H9 (cell line): ENCODE results near the gene HDAC6. TPM values are rescaled to one million over a fixed set of nuclear protein-coding genes. Genes with fewer than 3 reads are reported as not detected.

Source experiments
- DNase-seq: peaks from one replicate; pipeline ENCODE4 v3.0.0-alpha.2; 2017
- H2AFZ ChIP-seq: one replicate; pipeline ENCODE4 v1.6.1; 2013; ENCODE audit warnings: mild to moderate bottlenecking, low read length, control low read depth, moderate library complexity
- H2AK5ac ChIP-seq: 2 replicates; pipeline ENCODE4 v1.6.1; 2013; ENCODE audit warnings: low read length, control low read depth, mixed read lengths; ENCODE audit not compliant: insufficient read length
- H2BK120ac ChIP-seq: one replicate; pipeline ENCODE4 v1.6.1; 2013; ENCODE audit warnings: low read depth, mild to moderate bottlenecking, low read length, control low read depth, inconsistent platforms; ENCODE audit not compliant: poor library complexity, severe bottlenecking
- H2BK12ac ChIP-seq: 2 replicates; pipeline ENCODE4 v1.6.1; 2013; ENCODE audit warnings: low read length, control low read depth, mixed read lengths, low read depth; ENCODE audit not compliant: insufficient read length
- H2BK15ac ChIP-seq: 2 replicates; pipeline ENCODE4 v1.6.1; 2013; ENCODE audit warnings: low read depth, low read length, control low read depth
- H2BK20ac ChIP-seq: one replicate; pipeline ENCODE4 v1.6.1; 2013; ENCODE audit warnings: low read depth, mild to moderate bottlenecking, low read length, control low read depth, inconsistent platforms; ENCODE audit not compliant: poor library complexity, severe bottlenecking
- H2BK5ac ChIP-seq: 2 replicates; pipeline ENCODE4 v1.6.1; 2013; ENCODE audit warnings: low read length, control low read depth, mixed read lengths; ENCODE audit not compliant: insufficient read length
- H3K14ac ChIP-seq: 2 replicates; pipeline ENCODE4 v1.6.1; 2013; ENCODE audit warnings: low read length, control low read depth; ENCODE audit not compliant: insufficient read depth
- H3K18ac ChIP-seq: 2 replicates; pipeline ENCODE4 v1.6.1; 2013; ENCODE audit warnings: low read depth, mild to moderate bottlenecking, mixed read lengths, low read length, control low read depth; ENCODE audit not compliant: insufficient read length
- H3K23ac ChIP-seq: 2 replicates; pipeline ENCODE4 v1.6.1; 2013; ENCODE audit warnings: low read length, control low read depth, mixed read lengths, low read depth; ENCODE audit not compliant: insufficient read length
- H3K23me2 ChIP-seq: 2 replicates; pipeline ENCODE4 v1.6.1; 2013; ENCODE audit warnings: low read depth, mild to moderate bottlenecking, mixed read lengths, low read length, control low read depth; ENCODE audit not compliant: insufficient read length, poor library complexity, severe bottlenecking
- H3K27ac ChIP-seq: 2 replicates; pipeline ENCODE4 v1.5.1; 2013; ENCODE audit warnings: low read length, control low read depth, mixed read lengths, low read depth; ENCODE audit not compliant: insufficient read length
- H3K27me3 ChIP-seq: 2 replicates; pipeline ENCODE4 v1.6.1; 2013; ENCODE audit warnings: low read length, control low read depth, inconsistent platforms; ENCODE audit not compliant: insufficient read depth
- H3K4ac ChIP-seq: 2 replicates; pipeline ENCODE4 v1.6.1; 2013; ENCODE audit warnings: low read depth, mild to moderate bottlenecking, control low read depth, inconsistent platforms, low read length, moderate library complexity
- H3K4me1 ChIP-seq: 2 replicates; pipeline ENCODE4 v1.6.1; 2013; ENCODE audit warnings: low read length, control low read depth, inconsistent platforms; ENCODE audit not compliant: insufficient read depth
- H3K4me2 ChIP-seq: 2 replicates; pipeline ENCODE4 v1.6.1; 2013; ENCODE audit warnings: low read length, control low read depth, mixed read lengths; ENCODE audit not compliant: insufficient read length, insufficient read depth
- H3K56ac ChIP-seq: 2 replicates; pipeline ENCODE4 v1.6.1; 2013; ENCODE audit warnings: low read depth, mild to moderate bottlenecking, mixed read lengths, low read length, control low read depth; ENCODE audit not compliant: insufficient read length
- H3K79me1 ChIP-seq: 2 replicates; pipeline ENCODE4 v1.6.1; 2013; ENCODE audit warnings: low read depth, mild to moderate bottlenecking, moderate library complexity, low read length, control low read depth, inconsistent platforms; ENCODE audit not compliant: insufficient read depth, poor library complexity, severe bottlenecking
- H3K79me2 ChIP-seq: 2 replicates; pipeline ENCODE4 v1.6.1; 2013; ENCODE audit warnings: low read length, control low read depth, inconsistent platforms; ENCODE audit not compliant: insufficient read depth
- H3K9ac ChIP-seq: 2 replicates; pipeline ENCODE4 v1.6.1; 2013; ENCODE audit warnings: low read length, control low read depth, mixed read lengths; ENCODE audit not compliant: insufficient read length; ENCODE audit errors: extremely low read depth
- H3K9me3 ChIP-seq: one replicate; pipeline ENCODE4 v1.6.1; 2013; ENCODE audit warnings: low read depth, low read length, inconsistent platforms; ENCODE audit not compliant: control insufficient read depth
- H3T11ph ChIP-seq: one replicate; pipeline ENCODE4 v1.6.1; 2013; ENCODE audit warnings: mild to moderate bottlenecking, low read length, control low read depth, inconsistent platforms
- H4K20me1 ChIP-seq: one replicate; pipeline ENCODE4 v1.6.1; 2013; ENCODE audit not compliant: control insufficient read depth, insufficient read length, insufficient read depth
- H4K5ac ChIP-seq: 2 replicates; pipeline ENCODE4 v1.6.1; 2013; ENCODE audit warnings: low read depth, mild to moderate bottlenecking, mixed read lengths, low read length, control low read depth; ENCODE audit not compliant: insufficient read length
- H4K8ac ChIP-seq: replicated peaks from 2 replicates; pipeline ENCODE4 v1.6.1; 2013; ENCODE audit warnings: low read length, control low read depth, mixed read lengths, low read depth; ENCODE audit not compliant: insufficient read length
- H4K91ac ChIP-seq: 2 replicates; pipeline ENCODE4 v1.6.1; 2013; ENCODE audit warnings: low read depth, mild to moderate bottlenecking, moderate library complexity, mixed read lengths, low read length, control low read depth; ENCODE audit not compliant: insufficient read length
- H3K27ac Mint-ChIP-seq, 3 experiments: 2 replicates in 2 of 3; 3 replicates in 1 of 3; pipeline ENCODE4 v1.8.0; 2020 to 2021; ENCODE audit warnings: mixed read lengths in 3 of 3, mild to moderate bottlenecking in 1 of 3, moderate library complexity in 1 of 3
- H3K27me3 Mint-ChIP-seq: 2 replicates; pipeline ENCODE4 v1.8.0; 2021; ENCODE audit warnings: low read depth, mild to moderate bottlenecking, moderate library complexity, mixed read lengths
- H3K36me3 Mint-ChIP-seq, 3 experiments: 2 replicates in 2 of 3; 3 replicates in 1 of 3; pipeline ENCODE4 v1.8.0; 2020 to 2021; ENCODE audit warnings: low read depth in 3 of 3, mixed read lengths in 3 of 3; ENCODE audit not compliant: insufficient read depth in 1 of 3
- H3K4me1 Mint-ChIP-seq, 2 experiments: 2 replicates each; pipeline ENCODE4 v1.8.0; 2020; ENCODE audit warnings: mixed read lengths in 2 of 2
- H3K4me3 Mint-ChIP-seq, 2 experiments: 2 replicates in 1 of 2; 3 replicates in 1 of 2; pipeline ENCODE4 v1.8.0; 2020 to 2021; ENCODE audit warnings: mild to moderate bottlenecking in 2 of 2, mixed read lengths in 2 of 2, moderate library complexity in 1 of 2
- H3K9me3 Mint-ChIP-seq, 2 experiments: 2 replicates in 1 of 2; 3 replicates in 1 of 2; pipeline ENCODE4 v1.8.0; 2020; ENCODE audit warnings: mild to moderate bottlenecking in 2 of 2, mixed read lengths in 2 of 2, moderate library complexity in 1 of 2
- WGBS: extraction: QIAGEN DNeasy Blood & Tissue Kit; methylation state at CpG from one replicate; pipeline ENCODE4 v1.1.7; 2013; ENCODE audit warnings: missing lambda C conversion rate, low lambda C conversion rate, mixed read lengths; ENCODE audit not compliant: insufficient read length; ENCODE audit errors: extremely low coverage; 5-methylcytosine and 5-hydroxymethylcytosine counted together
- total RNA-seq: library from RNA; stranded (reverse); gene quantifications from 2 replicates; pipeline ENCODE4 v1.2.1, GENCODE V29; 2021
- TF ChIP-seq, protein P1 (sequence below): fragments of 200-600 bp; sonication (generic); conservative IDR thresholded peaks from 3 replicates; pipeline ENCODE4 v1.8.0; 2021; ENCODE audit warnings: antibody characterized with exemption, mild to moderate bottlenecking

The HDAC6 gene
- total RNA-seq, 1 experiment from 2014 or later, result 52.8 TPM

DNA sequence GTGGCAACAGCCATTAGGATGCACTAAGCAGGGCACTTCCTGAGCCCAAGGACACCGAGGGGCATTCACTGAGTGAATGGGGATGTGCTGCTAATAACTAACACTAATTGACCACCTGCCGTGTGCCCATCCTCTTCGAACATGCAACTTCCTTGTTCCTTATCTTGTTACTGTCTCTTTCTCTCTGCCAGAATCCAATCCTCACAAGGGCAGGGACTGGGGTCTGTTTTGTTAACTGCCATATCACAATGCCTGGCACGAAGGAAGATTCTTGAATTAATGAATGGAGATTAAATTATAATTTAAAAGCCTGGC is 25.7 kb downstream of the HDAC6 start:
- no peak overlapping the region for H4K5ac ChIP-seq
- H4K20me1 ChIP-seq, result no peaks in the 10 kb centered on the region
- peaks cover 0 to 6% of the 10 kb centered on the region in 2 experiments; a peak in 3 of 4 replicates for H3K4me1 Mint-ChIP-seq
- no CpG with 5 or more reads among the region's 4 CpGs for WGBS
- no peaks in the 10 kb centered on the region for H3K79me2 ChIP-seq
- no peak overlapping the region for H3K9ac ChIP-seq
- TF ChIP-seq, protein P1, sequence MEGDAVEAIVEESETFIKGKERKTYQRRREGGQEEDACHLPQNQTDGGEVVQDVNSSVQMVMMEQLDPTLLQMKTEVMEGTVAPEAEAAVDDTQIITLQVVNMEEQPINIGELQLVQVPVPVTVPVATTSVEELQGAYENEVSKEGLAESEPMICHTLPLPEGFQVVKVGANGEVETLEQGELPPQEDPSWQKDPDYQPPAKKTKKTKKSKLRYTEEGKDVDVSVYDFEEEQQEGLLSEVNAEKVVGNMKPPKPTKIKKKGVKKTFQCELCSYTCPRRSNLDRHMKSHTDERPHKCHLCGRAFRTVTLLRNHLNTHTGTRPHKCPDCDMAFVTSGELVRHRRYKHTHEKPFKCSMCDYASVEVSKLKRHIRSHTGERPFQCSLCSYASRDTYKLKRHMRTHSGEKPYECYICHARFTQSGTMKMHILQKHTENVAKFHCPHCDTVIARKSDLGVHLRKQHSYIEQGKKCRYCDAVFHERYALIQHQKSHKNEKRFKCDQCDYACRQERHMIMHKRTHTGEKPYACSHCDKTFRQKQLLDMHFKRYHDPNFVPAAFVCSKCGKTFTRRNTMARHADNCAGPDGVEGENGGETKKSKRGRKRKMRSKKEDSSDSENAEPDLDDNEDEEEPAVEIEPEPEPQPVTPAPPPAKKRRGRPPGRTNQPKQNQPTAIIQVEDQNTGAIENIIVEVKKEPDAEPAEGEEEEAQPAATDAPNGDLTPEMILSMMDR, result no peak
- H2BK20ac ChIP-seq, result no peak overlapping the region
- no peak overlapping the region for H2BK5ac ChIP-seq
- H3K9me3 ChIP-seq, result peaks cover 13% of the 10 kb centered on the region
- no peak overlapping the region for H4K91ac ChIP-seq
- peaks cover 27 to 39% (median 34%) of the 10 kb centered on the region in 3 experiments for H3K36me3 Mint-ChIP-seq
- no peak overlapping the region for H3K14ac ChIP-seq
- H2AFZ ChIP-seq, result no peak overlapping the region
- H3K27me3 Mint-ChIP-seq, result peaks cover 30% of the 10 kb centered on the region
- H3K27ac ChIP-seq, result no peak overlapping the region
- H3K23me2 ChIP-seq, result no peaks in the 10 kb centered on the region
- peaks cover 62 to 77% of the 10 kb centered on the region in 2 experiments for H3K9me3 Mint-ChIP-seq
- no peak overlapping the region for H3K23ac ChIP-seq
- H3K27ac Mint-ChIP-seq, result peak overlapping the region in 1 of 3 experiments; percentile 71; a peak in 1 of 7 replicates
- no peak for DNase-seq
- peak overlapping the region; percentile 2 for H3K4me2 ChIP-seq
- peak overlapping the region in 1 of 2 experiments; percentile 46; a peak in 3 of 5 replicates for H3K4me3 Mint-ChIP-seq
- no peak overlapping the region for H2BK120ac ChIP-seq
- H2BK12ac ChIP-seq, result no peak overlapping the region
- H3T11ph ChIP-seq, result no peak overlapping the region
- no peak overlapping the region for H4K8ac ChIP-seq
- H2AK5ac ChIP-seq, result no peak overlapping the region
- no peak overlapping the region for H3K4ac ChIP-seq
- no peaks in the 10 kb centered on the region; the same call in none of the 2 replicates for H3K27me3 ChIP-seq
- no peak overlapping the region for H2BK15ac ChIP-seq
- H3K18ac ChIP-seq, result no peak overlapping the region
- H3K79me1 ChIP-seq, result no peaks in the 10 kb centered on the region
- no peaks in the 10 kb centered on the region for H3K4me1 ChIP-seq
- no peak overlapping the region for H3K56ac ChIP-seq
